Mammary epithelial cell (primary cell): ENCODE results near the gene SP110.

Source experiments
- CTCF ChIP-seq, 2 donors: IDR thresholded peaks in 1 of 2; conservative IDR thresholded peaks in 1 of 2; 2 replicates each; pipeline ENCODE4 v1.5.1; 2011 to 2012; ENCODE audit warnings: inconsistent platforms in 2 of 2, low read length in 2 of 2, mild to moderate bottlenecking in 2 of 2, control low read depth in 1 of 2, low read depth in 1 of 2; ENCODE audit not compliant: insufficient read depth in 1 of 2; ENCODE audit errors: extremely low read depth in 1 of 2
- EZH2 ChIP-seq: IDR thresholded peaks from 2 replicates; pipeline ENCODE4 v1.6.1; 2012; ENCODE audit warnings: low read length, inconsistent platforms, borderline replicate concordance

DNA sequence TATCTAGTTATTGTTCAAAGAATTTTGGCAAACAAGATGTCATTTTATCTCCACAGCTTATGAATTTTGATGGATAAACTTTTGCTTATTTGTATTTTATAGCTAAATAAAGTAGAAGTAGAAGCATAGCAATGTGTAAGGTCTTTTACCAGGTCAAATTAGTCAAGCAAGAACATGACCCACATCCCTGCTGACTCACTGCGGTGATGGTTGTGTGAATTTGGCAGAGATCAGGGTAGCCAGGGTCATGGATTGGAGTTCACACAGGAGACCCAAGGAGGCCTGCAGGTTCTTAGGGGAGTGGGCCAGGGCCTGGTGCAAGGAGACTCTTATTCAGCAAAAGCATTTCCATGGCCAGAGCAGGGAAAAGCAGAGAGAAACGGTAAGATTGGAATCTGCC is 24.4 kb upstream of the SP110 start:
- no peak for TF ChIP-seq CTCF (conservative IDR thresholded peaks at IDR 0.05 in 1 of 2, IDR thresholded peaks at IDR 0.05 in 1 of 2; ENCODE audit: extremely low read depth in 1 of 2, insufficient read depth in 1 of 2, low read depth in 1 of 2, low read length in 2 of 2)
- TF ChIP-seq EZH2: no peak
